ENCODE data around the gene LDHD. TPM values are rescaled to one million over a fixed set of nuclear protein-coding genes. Genes with fewer than 3 reads are reported as not detected.

Gene LDHD
- total and polyA plus RNA-seq, 9 of the 15 experiments (the other 6 are each of a cell fraction or from before 2014, with no cell fraction given) = 0.19 to 0.86 (median 0.54) TPM; not detected in 3

GRCh38 chr16:75148311-75149195, 32.0 kb upstream of the LDHD start, which contains the start of gene ZFP1 (continued):
- TF ChIP-seq HOMEZ (CRISPR knock-in tag; IDR thresholded peaks at IDR 0.05) = no peak
- TF ChIP-seq ZBTB12 (CRISPR knock-in tag; IDR thresholded peaks at IDR 0.05) = no peak
- TF ChIP-seq L3MBTL2 (IDR thresholded peaks at IDR 0.05) = peak; percentile 56
- TF ChIP-seq E2F8 (IDR thresholded peaks at IDR 0.05; ENCODE audit: low read depth, partially characterized antibody) = peak; percentile 64
- TF ChIP-seq MAFK (IDR thresholded peaks at IDR 0.05; ENCODE audit: low read length) = no peak
- TF ChIP-seq ZNF3 (CRISPR knock-in tag; IDR thresholded peaks at IDR 0.05) = no peak
- TF ChIP-seq TAF7 (tag; IDR thresholded peaks at IDR 0.05) = no peak
- peak; percentile 90 for TF ChIP-seq EGR1 (conservative IDR thresholded peaks at IDR 0.05)
- TF ChIP-seq MEF2D (tag; conservative IDR thresholded peaks at IDR 0.05; ENCODE audit: low read depth) = no peak
- TF ChIP-seq TRIM25 (IDR thresholded peaks at IDR 0.05; ENCODE audit: borderline replicate concordance) = no peak
- peak; percentile 25 for TF ChIP-seq POU5F1 (IDR thresholded peaks at IDR 0.05; ENCODE audit: borderline replicate concordance, low read depth, low read length, partially characterized antibody)
- TF ChIP-seq HMG20A (CRISPR knock-in tag; conservative IDR thresholded peaks at IDR 0.05) = no peak
- no peak for TF ChIP-seq ASH1L (IDR thresholded peaks at IDR 0.05; ENCODE audit: borderline replicate concordance, low read depth, partially characterized antibody)
- peak; percentile 84 for TF ChIP-seq SUPT5H (IDR thresholded peaks at IDR 0.05)
- TF ChIP-seq ZNF785 (CRISPR knock-in tag; IDR thresholded peaks at IDR 0.05) = no peak
- TF ChIP-seq NR2C1 (IDR thresholded peaks at IDR 0.05) = no peak
- TF ChIP-seq NR2C1 (tag; IDR thresholded peaks at IDR 0.05) = peak; percentile 40; the same call in 1 of the 2 replicates
- TF ChIP-seq MTA2 (IDR thresholded peaks at IDR 0.05; ENCODE audit: low read depth) = no peak
- no peak for TF ChIP-seq CC2D1A (IDR thresholded peaks at IDR 0.05)
- TF ChIP-seq GATAD2B (IDR thresholded peaks at IDR 0.05; ENCODE audit: borderline replicate concordance) = peak; percentile 32; the same call in 1 of the 2 replicates
- peak; percentile 96 for TF ChIP-seq RB1 (IDR thresholded peaks at IDR 0.05; ENCODE audit: low read depth)
- TF ChIP-seq ZNF24 (IDR thresholded peaks at IDR 0.05) = no peak
- peak; percentile 20 for TF ChIP-seq TBP (optimal IDR thresholded peaks at IDR 0.05; ENCODE audit: low read depth, low read length)
- TF ChIP-seq NFXL1 (CRISPR knock-in tag; IDR thresholded peaks at IDR 0.05) = no peak
